ENCODE measurements around the gene IRS1. TPM values are rescaled to one million over a fixed set of nuclear protein-coding genes. Genes with fewer than 3 reads are reported as not detected.

IRS1 gene
- total RNA-seq, 8 experiments from 2014 or later: 7.1 to 47.0 (median 8.7) TPM

Other genes with a start within 250 kb of the IRS1 start
- 10 to 100 TPM; 10.4 to 27.5 (median 23.4) TPM for gene RHBDD1, start 36.2 kb upstream of the IRS1 start, total RNA-seq

Data from motor neuron (in vitro differentiated cells).